HG03521 (cell line): ENCODE results near the gene PIAS1.
"Not testable (repeated sequence)": the region's sequence is repeated elsewhere in the genome, so short reads cannot be mapped to it uniquely, and the experiment has no call there.

Experiments used
- ATAC-seq: cut with Tn5 transposase; IDR thresholded peaks from one replicate; pipeline ENCODE4 v1.9.1; 2021; ENCODE audit warnings: mild to moderate bottlenecking, moderate library complexity; ENCODE audit not compliant: unreplicated experiment

The PIAS1 gene

GRCh38 chr15:68113751-68114150, 59.6 kb downstream of the PIAS1 start:
- ATAC-seq = no peak

GRCh38 chr15:68114356-68114755, 60.2 kb downstream of the PIAS1 start:
- no peak for ATAC-seq

GRCh38 chr15:68114840-68115239, 60.7 kb downstream of the PIAS1 start:
- ATAC-seq = no peak

GRCh38 chr15:68124700-68125099, 70.6 kb downstream of the PIAS1 start:
- no peak for ATAC-seq

- ATAC-seq = no peak
Measured at GRCh38 chr15:68126396-68126795, 72.3 kb downstream of the PIAS1 start.

- ATAC-seq = no peak
Measured at GRCh38 chr15:68129072-68129471, 75.0 kb downstream of the PIAS1 start.

- ATAC-seq = no peak
Measured at GRCh38 chr15:68130851-68131250, 76.7 kb downstream of the PIAS1 start.

- ATAC-seq = no peak
Measured at GRCh38 chr15:68137096-68137495, 83.0 kb downstream of the PIAS1 start.

- no peak for ATAC-seq
Measured at GRCh38 chr15:68143129-68143528, 89.0 kb downstream of the PIAS1 start.

- no peak for ATAC-seq
Measured at GRCh38 chr15:68143785-68144184, 89.7 kb downstream of the PIAS1 start.

GRCh38 chr15:68145706-68146105, 91.6 kb downstream of the PIAS1 start:
- ATAC-seq = no peak

- no peak for ATAC-seq
Measured at GRCh38 chr15:68148039-68148438, 93.9 kb downstream of the PIAS1 start.

GRCh38 chr15:68149059-68149458, 94.9 kb downstream of the PIAS1 start:
- no peak for ATAC-seq

- no peak for ATAC-seq
Measured at GRCh38 chr15:68150187-68150586, 96.1 kb downstream of the PIAS1 start.

- no peak for ATAC-seq
Measured at GRCh38 chr15:68151277-68151676, 97.2 kb downstream of the PIAS1 start.

GRCh38 chr15:68152342-68152741, 98.2 kb downstream of the PIAS1 start:
- ATAC-seq = no peak

GRCh38 chr15:68154923-68155559, 100.9 kb downstream of the PIAS1 start:
- no peak for ATAC-seq

- no peak for ATAC-seq
Measured at GRCh38 chr15:68157074-68157473, 103.0 kb downstream of the PIAS1 start.

GRCh38 chr15:68158046-68158628, 104.0 kb downstream of the PIAS1 start:
- ATAC-seq = no peak

GRCh38 chr15:68163191-68163590, 109.1 kb downstream of the PIAS1 start:
- no peak for ATAC-seq

- no peak for ATAC-seq
Measured at GRCh38 chr15:68166847-68167246, 112.7 kb downstream of the PIAS1 start.

GRCh38 chr15:68172037-68172436, 117.9 kb downstream of the PIAS1 start:
- ATAC-seq = not testable (repeated sequence)

- no peak for ATAC-seq
Measured at GRCh38 chr15:68173119-68173518, 119.0 kb downstream of the PIAS1 start.
